ENCODE measurements around the gene GTF2I.
"Not testable (repeated sequence)": the region's sequence is repeated elsewhere in the genome, so short reads cannot be mapped to it uniquely, and the experiment has no call there.

GTF2I gene

GRCh38 chr7:74726309-74727101 lies 69.0 kb downstream of the GTF2I start:
- ATAC-seq = no peak

DNA sequence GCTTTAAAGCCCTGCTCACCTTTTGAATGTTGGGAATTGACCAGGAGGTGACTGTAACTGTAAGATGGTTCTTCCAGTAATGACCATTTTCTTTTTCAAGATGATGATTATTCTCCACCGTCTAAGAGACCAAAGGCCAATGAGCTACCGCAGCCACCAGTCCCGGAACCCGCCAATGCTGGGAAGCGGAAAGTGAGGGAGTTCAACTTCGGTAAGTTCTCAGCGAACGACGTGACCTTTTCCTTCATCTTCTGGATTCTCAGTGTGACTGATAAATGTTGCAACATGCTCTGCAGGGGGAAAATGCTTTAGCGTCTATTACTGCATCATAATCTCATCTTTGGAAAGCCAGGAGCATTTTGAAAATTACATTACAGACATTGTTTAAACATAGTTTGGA lies 71.2 kb downstream of the GTF2I start:
- ATAC-seq = not testable (repeated sequence)

More at GRCh38 chr7:74726309-74727101, 69.0 kb downstream of the GTF2I start:
- TF ChIP-seq ZFP30 (CRISPR knock-in tag; IDR thresholded peaks at IDR 0.05) (no peak), ZNF70 (CRISPR knock-in tag; IDR thresholded peaks at IDR 0.05) (no peak), RARB (CRISPR knock-in tag; IDR thresholded peaks at IDR 0.05) (no peak), ZC3H10 (CRISPR knock-in tag; IDR thresholded peaks at IDR 0.05) (no peak), ESRRG (CRISPR knock-in tag; IDR thresholded peaks at IDR 0.05) (no peak), PATZ1 (CRISPR knock-in tag; IDR thresholded peaks at IDR 0.05; ENCODE audit: borderline replicate concordance) (no peak), ISL1 (CRISPR knock-in tag; IDR thresholded peaks at IDR 0.05) (no peak), GLIS3 (CRISPR knock-in tag; IDR thresholded peaks at IDR 0.05) (no peak)
- TF ChIP-seq, protein P1, sequence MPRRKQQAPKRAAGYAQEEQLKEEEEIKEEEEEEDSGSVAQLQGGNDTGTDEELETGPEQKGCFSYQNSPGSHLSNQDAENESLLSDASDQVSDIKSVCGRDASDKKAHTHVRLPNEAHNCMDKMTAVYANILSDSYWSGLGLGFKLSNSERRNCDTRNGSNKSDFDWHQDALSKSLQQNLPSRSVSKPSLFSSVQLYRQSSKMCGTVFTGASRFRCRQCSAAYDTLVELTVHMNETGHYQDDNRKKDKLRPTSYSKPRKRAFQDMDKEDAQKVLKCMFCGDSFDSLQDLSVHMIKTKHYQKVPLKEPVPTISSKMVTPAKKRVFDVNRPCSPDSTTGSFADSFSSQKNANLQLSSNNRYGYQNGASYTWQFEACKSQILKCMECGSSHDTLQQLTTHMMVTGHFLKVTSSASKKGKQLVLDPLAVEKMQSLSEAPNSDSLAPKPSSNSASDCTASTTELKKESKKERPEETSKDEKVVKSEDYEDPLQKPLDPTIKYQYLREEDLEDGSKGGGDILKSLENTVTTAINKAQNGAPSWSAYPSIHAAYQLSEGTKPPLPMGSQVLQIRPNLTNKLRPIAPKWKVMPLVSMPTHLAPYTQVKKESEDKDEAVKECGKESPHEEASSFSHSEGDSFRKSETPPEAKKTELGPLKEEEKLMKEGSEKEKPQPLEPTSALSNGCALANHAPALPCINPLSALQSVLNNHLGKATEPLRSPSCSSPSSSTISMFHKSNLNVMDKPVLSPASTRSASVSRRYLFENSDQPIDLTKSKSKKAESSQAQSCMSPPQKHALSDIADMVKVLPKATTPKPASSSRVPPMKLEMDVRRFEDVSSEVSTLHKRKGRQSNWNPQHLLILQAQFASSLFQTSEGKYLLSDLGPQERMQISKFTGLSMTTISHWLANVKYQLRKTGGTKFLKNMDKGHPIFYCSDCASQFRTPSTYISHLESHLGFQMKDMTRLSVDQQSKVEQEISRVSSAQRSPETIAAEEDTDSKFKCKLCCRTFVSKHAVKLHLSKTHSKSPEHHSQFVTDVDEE (CRISPR knock-in tag; IDR thresholded peaks at IDR 0.05) = no peak
- TF ChIP-seq, protein P2, sequence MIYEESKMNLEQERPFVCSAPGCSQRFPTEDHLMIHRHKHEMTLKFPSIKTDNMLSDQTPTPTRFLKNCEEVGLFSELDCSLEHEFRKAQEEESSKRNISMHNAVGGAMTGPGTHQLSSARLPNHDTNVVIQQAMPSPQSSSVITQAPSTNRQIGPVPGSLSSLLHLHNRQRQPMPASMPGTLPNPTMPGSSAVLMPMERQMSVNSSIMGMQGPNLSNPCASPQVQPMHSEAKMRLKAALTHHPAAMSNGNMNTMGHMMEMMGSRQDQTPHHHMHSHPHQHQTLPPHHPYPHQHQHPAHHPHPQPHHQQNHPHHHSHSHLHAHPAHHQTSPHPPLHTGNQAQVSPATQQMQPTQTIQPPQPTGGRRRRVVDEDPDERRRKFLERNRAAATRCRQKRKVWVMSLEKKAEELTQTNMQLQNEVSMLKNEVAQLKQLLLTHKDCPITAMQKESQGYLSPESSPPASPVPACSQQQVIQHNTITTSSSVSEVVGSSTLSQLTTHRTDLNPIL (CRISPR knock-in tag; IDR thresholded peaks at IDR 0.05; ENCODE audit: low read depth) = no peak

GRCh38 chr7:74730186-74730585 lies 72.7 kb downstream of the GTF2I start:
- not testable (repeated sequence) for ATAC-seq

DNA sequence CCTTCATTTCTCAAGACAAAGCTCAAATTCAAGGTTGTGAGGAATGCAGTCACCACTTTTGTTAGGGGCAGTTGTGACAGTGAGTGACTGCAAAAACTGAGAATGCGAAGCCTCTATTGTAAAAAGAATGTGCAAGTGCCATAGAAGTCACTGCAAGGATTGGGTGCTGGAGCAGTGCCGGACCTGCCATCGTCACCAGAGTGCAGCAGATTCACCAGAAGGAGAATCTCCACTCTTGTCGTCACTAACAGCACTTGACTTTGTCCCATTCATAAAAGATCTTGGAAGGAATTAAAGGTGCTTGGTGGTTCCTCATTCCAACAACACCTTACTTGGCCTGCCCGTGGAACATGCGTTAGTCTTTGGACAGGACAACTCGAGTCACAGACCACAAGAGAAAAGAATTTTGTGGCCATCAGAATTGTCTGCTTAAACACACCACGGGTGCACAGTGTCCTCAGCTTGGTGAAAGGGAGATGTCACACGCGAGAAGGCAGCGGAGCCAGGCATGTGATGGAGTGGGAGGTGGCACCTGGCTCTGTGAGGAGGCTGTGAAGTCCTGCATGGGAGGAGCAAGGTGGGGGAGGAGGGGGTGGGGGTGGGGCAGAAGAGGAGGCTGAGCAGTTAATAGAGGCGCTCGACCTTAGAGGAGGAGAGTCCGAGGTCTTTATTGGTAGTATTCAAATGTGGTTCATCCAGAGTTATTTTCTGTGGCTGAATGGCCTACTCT lies 82.6 kb downstream of the GTF2I start:
- ATAC-seq = not testable (repeated sequence)

DNA sequence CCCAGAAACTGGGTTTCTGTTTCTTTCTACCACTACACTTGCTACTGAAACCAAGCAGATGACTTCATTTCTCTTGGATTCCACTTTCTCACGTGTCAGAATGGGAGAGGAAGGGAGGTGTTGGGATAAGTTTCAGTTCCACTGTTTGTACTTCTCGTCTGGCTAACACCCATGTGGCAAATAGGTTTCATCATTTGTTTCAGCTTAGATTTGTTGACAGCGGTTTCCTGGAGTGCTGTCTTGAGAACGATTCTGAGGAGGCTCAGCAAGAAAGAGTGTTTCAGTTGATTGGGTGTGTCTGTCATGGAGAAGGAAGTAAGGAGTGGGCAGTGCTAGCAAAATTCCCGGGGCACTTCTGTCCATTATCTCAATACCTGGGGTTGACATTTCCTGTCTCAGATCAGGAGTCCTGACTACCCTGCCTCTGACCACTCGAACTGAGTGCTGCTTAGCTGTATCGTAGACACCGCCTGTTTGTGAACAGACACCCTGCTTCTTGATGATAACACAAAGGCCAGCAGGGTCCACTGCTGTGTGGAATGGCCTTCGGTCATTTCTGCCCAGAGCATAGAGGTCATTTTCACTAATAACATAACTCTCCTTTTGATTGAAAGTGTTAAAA lies 86.5 kb downstream of the GTF2I start:
- ATAC-seq = not testable (repeated sequence)

DNA sequence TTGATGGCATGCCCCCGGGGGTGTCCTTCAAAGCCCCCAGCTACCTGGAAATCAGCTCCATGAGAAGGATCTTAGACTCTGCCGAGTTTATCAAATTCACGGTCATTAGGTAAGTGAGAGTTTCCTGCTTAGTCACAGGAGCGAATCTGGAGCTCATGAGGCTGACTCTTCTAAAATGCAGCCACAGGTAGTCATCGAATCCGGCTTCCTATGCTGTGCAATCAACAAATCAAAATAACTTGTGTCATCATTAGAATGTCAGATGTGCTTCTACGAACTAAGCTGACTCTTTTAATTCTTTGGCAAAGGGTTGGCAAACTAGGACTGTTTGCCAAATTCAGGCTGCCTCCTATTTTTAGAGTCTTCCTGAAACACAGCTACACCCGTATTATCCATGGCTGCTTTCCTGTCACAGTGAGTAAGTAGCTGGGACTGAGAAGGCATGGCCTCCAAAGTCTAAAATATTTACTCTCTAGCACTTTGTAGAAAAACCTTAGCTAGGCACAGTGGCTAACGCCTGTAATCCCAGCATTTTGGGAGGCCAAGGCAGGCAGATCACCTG lies 96.5 kb downstream of the GTF2I start:
- ATAC-seq = peak; percentile 63

GRCh38 chr7:74756673-74757072 lies 99.2 kb downstream of the GTF2I start:
- not testable (repeated sequence) for ATAC-seq

- peak; percentile 77 for ATAC-seq
These were observed 100.8 kb downstream of the GTF2I start for GRCh38 chr7:74758268-74758667.

- ATAC-seq = peak; percentile 73
These were observed 101.5 kb downstream of the GTF2I start for GRCh38 chr7:74758982-74759381.

GRCh38 chr7:74765205-74765918 lies 107.8 kb downstream of the GTF2I start:
- ATAC-seq = peak; percentile 10

DNA sequence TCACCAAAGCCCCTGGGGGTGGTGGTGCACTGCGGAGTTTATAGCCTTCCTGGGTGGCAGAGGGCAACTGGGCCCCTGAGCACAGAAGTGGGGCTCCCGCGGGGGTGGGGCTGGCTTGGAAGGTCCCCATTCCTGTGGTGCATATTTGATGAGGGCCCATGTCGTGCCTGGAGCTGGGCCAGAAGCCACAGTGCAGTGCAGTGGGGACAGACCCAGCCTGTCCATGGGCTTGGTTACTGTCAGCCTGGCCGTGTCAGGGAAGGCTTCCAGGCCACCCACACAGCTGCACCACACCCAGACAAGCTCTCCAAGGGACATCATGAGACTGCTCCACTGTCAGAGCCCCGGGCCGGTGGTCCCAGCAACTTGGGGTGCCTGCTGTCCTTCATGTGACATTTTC lies 109.0 kb downstream of the GTF2I start:
- ATAC-seq = peak; percentile 25

DNA sequence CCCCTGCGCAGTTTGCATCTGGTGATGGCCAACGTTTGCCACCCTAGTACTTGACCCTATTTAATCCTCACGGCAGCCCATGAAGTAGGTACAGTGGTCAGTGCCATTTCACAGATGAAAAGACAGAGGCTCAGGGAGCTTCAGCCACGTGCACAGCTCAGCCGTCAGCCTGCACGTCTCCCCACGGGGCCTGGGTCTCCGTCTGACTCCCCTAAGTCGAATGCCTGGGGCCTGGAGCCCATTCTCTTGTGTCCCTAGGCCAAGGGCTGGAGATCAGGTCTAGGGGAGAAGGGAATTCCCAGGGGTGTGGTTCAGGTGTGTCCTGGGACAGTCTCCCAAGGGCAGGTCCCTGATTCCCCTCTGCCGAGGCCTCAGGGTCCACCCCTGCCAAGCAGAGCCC lies 109.5 kb downstream of the GTF2I start:
- peak; percentile 7 for ATAC-seq

DNA sequence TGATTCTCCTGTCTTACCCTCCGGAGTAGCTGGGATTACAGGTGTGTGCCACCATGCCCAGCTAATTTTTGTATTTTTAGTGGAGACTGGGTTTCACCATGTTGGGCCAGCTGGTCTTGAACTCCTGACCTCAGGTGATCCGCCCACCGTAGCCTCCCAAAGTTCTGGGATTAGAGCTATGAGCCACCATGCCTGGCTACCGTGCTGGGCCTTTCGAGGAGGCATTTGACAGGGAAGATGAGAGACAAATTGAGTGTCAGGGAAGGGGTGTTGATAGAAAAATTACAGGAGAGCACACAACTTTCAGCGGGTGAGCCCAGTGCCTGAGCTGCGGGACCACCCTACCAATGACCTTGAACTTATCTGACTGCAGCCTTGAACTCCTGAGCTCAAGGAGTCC lies 112.5 kb downstream of the GTF2I start:
- ATAC-seq = not testable (repeated sequence)

DNA sequence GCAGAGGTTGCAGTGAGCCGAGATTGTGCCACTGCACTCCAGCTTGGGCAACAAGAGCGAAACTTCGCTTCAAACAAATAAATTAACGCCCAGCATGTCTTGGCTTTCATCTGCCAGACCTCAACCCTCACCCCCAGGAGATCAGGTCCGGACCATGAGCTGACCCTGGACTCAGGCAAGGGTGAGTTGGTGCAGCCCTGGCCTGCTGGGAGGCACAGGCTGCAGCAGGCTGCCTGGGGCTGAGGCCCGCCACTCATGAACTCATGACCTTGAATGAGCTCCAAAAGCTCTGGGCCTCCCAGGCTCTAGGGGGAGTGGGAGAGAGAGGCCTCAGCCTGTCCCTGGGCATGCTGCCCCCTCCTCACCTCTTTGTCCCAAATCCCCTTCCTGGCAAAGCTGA lies 114.6 kb downstream of the GTF2I start:
- not testable (repeated sequence) for ATAC-seq
